ENCODE measurements around the gene CYP2A13.
"Not testable (repeated sequence)": the region's sequence is repeated elsewhere in the genome, so short reads cannot be mapped to it uniquely, and the experiment has no call there.

GRCh38 chr19:41120929-41121911 lies 33.0 kb downstream of the CYP2A13 start:
- TF ChIP-seq CTCF (conservative IDR thresholded peaks at IDR 0.05; ENCODE audit: low read depth in 2 of 2); EZH2 (IDR thresholded peaks at IDR 0.05; ENCODE audit: low read depth, unreplicated experiment); EZH2phosphoT487 (IDR thresholded peaks at IDR 0.05; ENCODE audit: unreplicated experiment): not testable (repeated sequence)

Data from GM23338 (cell line).